Esophagus squamous epithelium (tissue), 5 donors: Measurements from ENCODE around the gene ABCF3. TPM values are rescaled to one million over a fixed set of nuclear protein-coding genes. Genes with fewer than 3 reads are reported as not detected.

ENCODE experiments used
- DNase-seq: peaks from one replicate; lab custom pipeline; 2025; lab: John Stamatoyannopoulos, UW
- H3K27ac ChIP-seq, 4 donors: fragments of 200-600 bp; sonication (generic); one replicate each; pipeline ENCODE4 v1.5.1; 2016 to 2019; ENCODE audit warnings: mild to moderate bottlenecking in 1 of 4
- H3K27me3 ChIP-seq, 4 donors: fragments of 200-600 bp; sonication (generic); 1 replicate in 3 of 4; 2 replicates in 1 of 4; pipeline versions ENCODE4 v1.5.1 to v1.6.0; 2017 to 2021; ENCODE audit warnings: antibody characterized with exemption in 1 of 4
- H3K36me3 ChIP-seq, 3 donors: fragments of 200-600 bp; sonication (generic); one replicate each; pipeline ENCODE4 v1.5.1; 2016 to 2019
- H3K4me1 ChIP-seq, 3 donors: fragments of 200-600 bp; sonication (generic); one replicate each; pipeline ENCODE4 v1.5.1; 2017 to 2019
- H3K4me3 ChIP-seq, 4 donors: fragments of 200-600 bp; sonication (generic); 1 replicate in 3 of 4; 2 replicates in 1 of 4; pipeline ENCODE4 v1.5.1; 2016 to 2019; ENCODE audit warnings: mild to moderate bottlenecking in 2 of 4, moderate library complexity in 1 of 4
- H3K9me3 ChIP-seq, 3 donors: fragments of 200-600 bp; sonication (generic); one replicate each; pipeline ENCODE4 v1.5.1; 2016 to 2019
- CTCF ChIP-seq, 6 experiments: fragments of 450-650 bp in 4 of 6; fragments of 200-600 bp in 2 of 6; sonication (generic) in 2 of 6; IDR thresholded peaks; one replicate each; pipeline ENCODE4 v1.5.1; 2016 to 2019; ENCODE audit warnings: antibody characterized with exemption in 6 of 6, mild to moderate bottlenecking in 4 of 6, moderate library complexity in 4 of 6
- POLR2A ChIP-seq, 4 donors: fragments of 450-650 bp; IDR thresholded peaks; one replicate each; pipeline ENCODE4 v1.6.1; 2017; ENCODE audit warnings: antibody characterized with exemption in 4 of 4, mild to moderate bottlenecking in 4 of 4, moderate library complexity in 3 of 4
- WGBS, 2 donors: methylation state at CpG; one replicate each; pipeline ENCODE4 v1.1.5; 2018; 5-methylcytosine and 5-hydroxymethylcytosine counted together
- intact Hi-C: fragments of 100-400 bp; cut with DNase I; formaldehyde crosslinking; loops from one replicate; pipeline ENCODE4 v1.15.0; 2022
- total RNA-seq, 4 donors: library from RNA; depleted of rRNA; stranded (reverse); fragments of >200 nt; gene quantifications; one replicate each; pipeline ENCODE4 v1.1.0, GENCODE V29; 2016
- donor health status: DM: yes; HTN: yes; CAD: no.

ABCF3 gene
- total RNA-seq, 4 donors from 2014 or later: 31.4 to 63.1 (median 40.5) TPM

- no peak overlapping the region for H3K4me3 ChIP-seq
- no peak for DNase-seq
- H3K36me3 ChIP-seq: peaks cover 13 to 55% (median 16%) of the 10 kb centered on the region in 3 donors
- intact Hi-C loops: no loop called here
- H3K27me3 ChIP-seq: no peaks in the 10 kb centered on the region
- no peaks in the 10 kb centered on the region for H3K9me3 ChIP-seq
- WGBS, 2 donors: 28 to 31% methylated on average over 8 to 9 of the region's 9 CpGs
- H3K27ac ChIP-seq: peak overlapping the region; percentile 6 to 98 (median 24)
- no peak for TF ChIP-seq CTCF (IDR thresholded peaks at IDR 0.05)
- no peak for TF ChIP-seq POLR2A (IDR thresholded peaks at IDR 0.05)
- peaks cover 27 to 53% (median 35%) of the 10 kb centered on the region in 3 donors for H3K4me1 ChIP-seq
Observed at GRCh38 chr3:184171562-184171961, 14.4 kb upstream of the ABCF3 start.

GRCh38 chr3:184172681-184173373, 13.2 kb upstream of the ABCF3 start:
- 45 to 71% methylated on average over 5 of the region's 5 CpGs for WGBS, 2 donors

GRCh38 chr3:184173374-184173722, 12.7 kb upstream of the ABCF3 start:
- H3K9me3 ChIP-seq: no peaks in the 10 kb centered on the region
- peaks cover 45 to 70% (median 53%) of the 10 kb centered on the region in 3 donors for H3K4me1 ChIP-seq
- TF ChIP-seq CTCF (IDR thresholded peaks at IDR 0.05) (no peak), POLR2A (IDR thresholded peaks at IDR 0.05) (no peak)
- intact Hi-C loops: no loop called here
- H3K27ac ChIP-seq: peak overlapping the region; percentile 51 to 98 (median 81)
- WGBS, 2 donors: 85 to 89% methylated on average over 2 of the region's 2 CpGs
- no peak for DNase-seq
- H3K27me3 ChIP-seq: no peaks in the 10 kb centered on the region
- H3K36me3 ChIP-seq: peaks cover 13 to 54% (median 26%) of the 10 kb centered on the region in 3 donors
- H3K4me3 ChIP-seq: no peak overlapping the region

More at GRCh38 chr3:184172681-184173373, 13.2 kb upstream of the ABCF3 start:
- no peaks in the 10 kb centered on the region for H3K27me3 ChIP-seq
- no peak overlapping the region for H3K4me3 ChIP-seq
- peaks cover 40 to 65% (median 47%) of the 10 kb centered on the region in 3 donors for H3K4me1 ChIP-seq
- DNase-seq: no peak
- TF ChIP-seq CTCF (IDR thresholded peaks at IDR 0.05) (no peak), POLR2A (IDR thresholded peaks at IDR 0.05) (no peak)
- H3K9me3 ChIP-seq: no peaks in the 10 kb centered on the region
- intact Hi-C loops: no loop called here
- H3K27ac ChIP-seq: peak overlapping the region; percentile 13 to 98 (median 43)
- H3K36me3 ChIP-seq: peaks cover 9 to 54% (median 21%) of the 10 kb centered on the region in 3 donors

- DNase-seq: no peak
- Histone ChIP-seq H3K27ac (peak overlapping the region; percentile 51 to 98 (median 81)), H3K4me1 (peaks cover 48 to 77% (median 59%) of the 10 kb centered on the region in 3 donors), H3K4me3 (peak overlapping the region in 1 of 4 donors; percentile 97), H3K9me3 (no peaks in the 10 kb centered on the region), H3K36me3 (peaks cover 22 to 54% (median 35%) of the 10 kb centered on the region in 3 donors), H3K27me3 (no peaks in the 10 kb centered on the region)
- intact Hi-C loops: no loop called here
- TF ChIP-seq CTCF (IDR thresholded peaks at IDR 0.05): no peak
- no peak for TF ChIP-seq POLR2A (IDR thresholded peaks at IDR 0.05)
- 17 to 22% methylated on average over 3 to 4 of the region's 4 CpGs for WGBS, 2 donors
Observed at GRCh38 chr3:184174284-184174645, 11.7 kb upstream of the ABCF3 start.
